Thoracic aorta (tissue), 2 donors: ENCODE results near the gene RRP9. TPM values are rescaled to one million over a fixed set of nuclear protein-coding genes. Genes with fewer than 3 reads are reported as not detected.

ENCODE experiments used
- ATAC-seq: fragments of 150-250 bp; one replicate; pipeline ENCODE4 v1.8.0; 2017; ENCODE audit warnings: low read depth; ENCODE audit not compliant: insufficient number of reproducible peaks, low FRiP score
- DNase-seq: peaks from one replicate; pipeline ENCODE4 v3.0.0-alpha.2; 2020; ENCODE audit warnings: low spot score
- H3K27ac ChIP-seq, 2 donors: fragments of 200-600 bp; sonication (generic); 1 replicate in 1 of 2; 2 replicates in 1 of 2; pipeline ENCODE4 v1.5.1; 2016; ENCODE audit warnings: mild to moderate bottlenecking in 2 of 2, moderate library complexity in 2 of 2
- H3K27me3 ChIP-seq: fragments of 200-600 bp; sonication (generic); replicated peaks from 2 replicates; pipeline ENCODE4 v1.6.0; 2016; ENCODE audit warnings: mild to moderate bottlenecking; ENCODE audit not compliant: insufficient read depth
- H3K36me3 ChIP-seq: fragments of 200-600 bp; sonication (generic); one replicate; pipeline ENCODE4 v1.5.1; 2016
- H3K4me1 ChIP-seq, 2 donors: fragments of 200-600 bp; sonication (generic); 1 replicate in 1 of 2; 2 replicates in 1 of 2; pipeline versions ENCODE4 v1.5.1 to v1.6.0; 2016; ENCODE audit warnings: low read depth in 2 of 2, mild to moderate bottlenecking in 1 of 2; ENCODE audit not compliant: control insufficient read depth in 1 of 2
- H3K4me3 ChIP-seq: fragments of 200-600 bp; sonication (generic); 2 replicates; pipeline ENCODE4 v1.5.1; 2016; ENCODE audit warnings: mild to moderate bottlenecking
- H3K9me3 ChIP-seq: fragments of 200-600 bp; sonication (generic); 2 replicates; pipeline ENCODE4 v1.5.1; 2016
- total RNA-seq, 2 donors: library from RNA; depleted of rRNA; stranded (reverse); fragments of >200 nt; gene quantifications; one replicate each; pipeline versions ENCODE4 v1.1.0 to v1.2.3, GENCODE V29; 2016
- TF ChIP-seq, protein P1 (sequence below): fragments of 200-600 bp; sonication (generic); IDR thresholded peaks from one replicate; pipeline ENCODE4 v1.5.1; 2019; ENCODE audit warnings: antibody characterized with exemption

The RRP9 gene
- total RNA-seq, 2 donors from 2014 or later = 7.7 to 21.8 TPM

DNA sequence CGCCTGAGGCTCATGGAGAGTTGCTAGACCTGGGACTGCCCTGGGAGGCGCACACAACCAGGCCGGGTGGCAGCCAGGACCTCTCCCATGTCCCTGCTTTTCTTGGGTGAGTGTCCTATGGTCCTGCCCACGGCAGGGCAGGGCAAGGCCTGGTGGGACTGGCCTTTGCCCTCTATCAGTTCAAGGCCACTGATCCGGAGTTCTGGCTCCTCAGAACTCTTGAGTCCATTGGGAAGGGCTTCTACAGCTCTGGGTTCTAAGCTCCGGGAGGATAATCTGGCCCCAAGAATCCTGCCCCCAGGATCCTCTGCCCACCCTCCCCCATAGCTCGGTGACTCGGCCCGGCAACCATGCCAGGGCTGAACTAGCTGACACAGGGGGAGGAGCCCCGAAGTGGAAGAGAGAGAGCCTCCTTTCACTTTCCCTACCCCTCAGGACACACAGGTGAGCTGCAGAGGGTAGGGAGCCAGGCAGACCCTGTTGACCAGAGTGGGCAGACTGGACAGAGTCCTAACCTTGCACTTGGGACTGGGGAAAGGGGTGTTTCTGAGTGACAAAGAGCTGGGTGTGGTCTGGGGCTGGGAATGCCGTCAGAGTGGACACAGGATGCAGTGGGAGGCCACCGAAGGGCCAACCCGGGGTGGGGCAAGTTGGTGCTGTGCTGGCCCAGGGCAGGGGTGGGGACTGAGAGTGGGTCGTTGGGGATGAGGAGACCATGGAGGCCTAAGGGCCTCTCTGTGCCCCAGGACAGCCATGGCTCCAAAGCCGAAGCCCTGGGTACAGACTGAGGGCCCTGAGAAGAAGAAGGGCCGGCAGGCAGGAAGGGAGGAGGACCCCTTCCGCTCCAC is 1.1 kb upstream of the RRP9 start:
- ATAC-seq = peak; percentile 32
- TF ChIP-seq, protein P1, sequence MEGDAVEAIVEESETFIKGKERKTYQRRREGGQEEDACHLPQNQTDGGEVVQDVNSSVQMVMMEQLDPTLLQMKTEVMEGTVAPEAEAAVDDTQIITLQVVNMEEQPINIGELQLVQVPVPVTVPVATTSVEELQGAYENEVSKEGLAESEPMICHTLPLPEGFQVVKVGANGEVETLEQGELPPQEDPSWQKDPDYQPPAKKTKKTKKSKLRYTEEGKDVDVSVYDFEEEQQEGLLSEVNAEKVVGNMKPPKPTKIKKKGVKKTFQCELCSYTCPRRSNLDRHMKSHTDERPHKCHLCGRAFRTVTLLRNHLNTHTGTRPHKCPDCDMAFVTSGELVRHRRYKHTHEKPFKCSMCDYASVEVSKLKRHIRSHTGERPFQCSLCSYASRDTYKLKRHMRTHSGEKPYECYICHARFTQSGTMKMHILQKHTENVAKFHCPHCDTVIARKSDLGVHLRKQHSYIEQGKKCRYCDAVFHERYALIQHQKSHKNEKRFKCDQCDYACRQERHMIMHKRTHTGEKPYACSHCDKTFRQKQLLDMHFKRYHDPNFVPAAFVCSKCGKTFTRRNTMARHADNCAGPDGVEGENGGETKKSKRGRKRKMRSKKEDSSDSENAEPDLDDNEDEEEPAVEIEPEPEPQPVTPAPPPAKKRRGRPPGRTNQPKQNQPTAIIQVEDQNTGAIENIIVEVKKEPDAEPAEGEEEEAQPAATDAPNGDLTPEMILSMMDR = no peak
- Histone ChIP-seq H3K36me3 (no peaks in the 10 kb centered on the region), H3K27ac (peak overlapping the region; percentile 94 to 98), H3K4me3 (peak overlapping the region; percentile 86), H3K27me3 (no peaks in the 10 kb centered on the region), H3K4me1 (peaks cover 12 to 27% of the 10 kb centered on the region in 2 donors), H3K9me3 (no peaks in the 10 kb centered on the region)
- no peak for DNase-seq

DNA sequence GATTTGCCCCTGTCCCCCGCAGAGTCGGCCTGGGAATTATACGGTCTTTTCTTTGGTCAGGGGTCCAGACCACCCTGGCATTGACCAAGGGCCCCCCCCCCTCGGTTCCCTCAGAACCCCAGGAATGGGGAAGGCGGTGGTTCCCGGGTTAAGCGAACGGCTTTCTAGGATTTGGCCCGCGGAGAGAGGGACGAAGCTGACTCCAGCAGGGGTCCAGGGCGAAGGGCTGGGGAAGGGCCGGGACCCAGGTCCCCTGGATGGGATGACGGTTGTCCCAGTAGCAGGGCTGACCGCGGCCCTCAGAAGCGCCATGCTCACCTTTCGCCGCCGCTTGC is 274 bp downstream of the RRP9 start:
- Histone ChIP-seq H3K36me3 (peaks cover 7% of the 10 kb centered on the region), H3K27me3 (no peaks in the 10 kb centered on the region), H3K4me3 (peak overlapping the region; percentile 86), H3K4me1 (peaks cover 12 to 27% of the 10 kb centered on the region in 2 donors), H3K27ac (peak overlapping the region; percentile 47 to 67), H3K9me3 (no peaks in the 10 kb centered on the region)
- TF ChIP-seq, protein P1 = no peak
- ATAC-seq = peak; percentile 0
- DNase-seq = no peak

DNA sequence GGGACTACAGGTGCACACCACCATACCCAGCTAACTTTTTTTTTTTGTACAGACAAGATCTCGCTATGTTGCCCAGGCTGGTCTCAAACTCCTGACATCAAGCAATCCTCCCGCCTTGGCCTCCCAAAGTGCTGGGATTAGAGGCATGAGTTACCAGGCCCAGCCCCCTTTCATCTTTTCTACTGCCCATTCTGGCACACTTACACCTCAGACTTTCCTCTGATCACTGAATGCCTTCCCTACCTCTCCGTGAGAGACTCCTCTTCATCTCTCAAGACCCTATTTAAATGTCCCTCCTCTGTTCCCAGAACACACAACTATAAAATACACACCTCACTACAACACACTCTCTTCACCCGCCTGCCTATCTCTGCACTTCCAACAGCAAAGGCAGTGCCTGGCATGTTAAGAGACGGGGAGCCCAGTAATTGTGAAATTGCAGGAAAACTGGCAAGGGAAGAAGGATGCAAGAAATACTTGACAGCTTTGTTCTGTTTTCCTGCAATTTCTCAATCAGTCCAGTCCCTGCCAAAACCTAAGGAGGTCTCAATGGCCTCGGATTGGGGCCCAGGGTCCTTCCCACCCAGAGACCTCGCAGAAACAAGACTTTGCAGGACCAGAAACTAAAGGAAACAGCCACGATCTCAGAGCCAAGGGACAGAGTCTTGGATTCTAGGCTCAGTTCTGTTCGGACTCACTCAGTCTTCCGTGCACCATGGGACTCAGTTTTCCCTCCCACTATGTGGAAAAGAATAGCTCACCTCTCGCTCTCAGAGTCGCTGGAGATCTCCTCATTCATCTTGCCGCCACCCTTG is 849 bp downstream of the RRP9 start:
- Histone ChIP-seq H3K4me3 (peak overlapping the region; percentile 86), H3K27ac (peak overlapping the region in 1 of 2 donors; percentile 67), H3K9me3 (no peaks in the 10 kb centered on the region), H3K27me3 (no peaks in the 10 kb centered on the region), H3K4me1 (peaks cover 12 to 27% of the 10 kb centered on the region in 2 donors), H3K36me3 (peaks cover 13% of the 10 kb centered on the region)
- TF ChIP-seq, protein P1 = no peak
- ATAC-seq (peak; percentile 1), DNase-seq (no peak)

DNA sequence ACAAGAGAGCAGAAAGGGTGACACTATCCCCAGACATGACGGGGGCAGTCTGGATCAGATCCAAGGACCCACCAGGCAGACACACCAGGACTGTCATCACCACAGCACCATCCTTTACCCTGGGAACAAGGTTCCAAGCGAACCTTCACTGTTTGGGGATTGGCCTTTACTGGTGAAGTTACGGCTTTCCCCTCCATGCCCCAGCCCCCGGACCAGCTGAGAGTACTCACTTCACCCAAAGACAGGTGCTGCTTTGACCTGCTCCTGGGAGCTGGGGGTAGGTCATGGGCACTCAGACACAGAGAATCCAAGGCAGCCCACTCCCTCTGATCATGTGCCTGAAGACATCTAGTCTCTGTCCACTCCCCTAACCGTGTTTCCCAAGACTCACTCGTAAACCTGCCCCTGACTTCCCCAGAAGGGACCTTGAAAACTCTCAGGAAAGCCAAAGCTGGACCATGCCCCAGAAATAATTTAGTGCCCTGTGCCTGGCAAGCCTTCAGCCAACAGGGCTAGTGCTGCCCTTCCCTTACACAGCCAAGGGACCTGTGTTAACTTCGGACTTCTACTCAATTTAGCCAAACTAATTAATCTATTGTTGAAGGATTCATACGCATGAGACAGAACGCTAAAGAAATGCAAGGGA is 2.8 kb downstream of the RRP9 start:
- DNase-seq (no peak), ATAC-seq (no peak)
- Histone ChIP-seq H3K27ac (no peak overlapping the region), H3K4me3 (no peak overlapping the region), H3K27me3 (no peaks in the 10 kb centered on the region), H3K9me3 (no peaks in the 10 kb centered on the region), H3K36me3 (peaks cover 29% of the 10 kb centered on the region), H3K4me1 (peaks cover 12 to 27% of the 10 kb centered on the region in 2 donors)
- TF ChIP-seq, protein P1 = no peak
